IMR-90 (cell line): Measurements from ENCODE around the gene ZNF862. TPM values are rescaled to one million over a fixed set of nuclear protein-coding genes. Genes with fewer than 3 reads are reported as not detected.

Experiments
- ATAC-seq: fragments of 200-7000 bp; cut with Tn5 transposase; 2 replicates; pipeline ENCODE4 v1.9.1; 2020; ENCODE audit warnings: low read depth, mild to moderate bottlenecking, moderate library complexity
- BruUV-seq: library from RNA; stranded (reverse); fragments of 400-500 nt; replicated peaks from 2 replicates; lab custom pipeline; 2021; lab: Mats Ljungman, UMichigan
- CTCF ChIA-PET: fragments of 300-600 bp; formaldehyde crosslinking; extraction: SDS; loops from one replicate; lab custom pipeline; 2021; ENCODE audit warnings: antibody characterized with exemption; lab: Yijun Ruan, JAX
- POLR2A ChIA-PET: fragments of 300-600 bp; sonication (Branson Sonifier 250); formaldehyde crosslinking; loops from one replicate; lab custom pipeline; 2022; ENCODE audit warnings: antibody characterized with exemption; ENCODE audit not compliant: unreplicated experiment; lab: Charles Lee
- DNase-seq: peaks from one replicate; pipeline ENCODE4 v3.0.0; 2013
- H2AFZ ChIP-seq: replicated peaks from 2 replicates; pipeline ENCODE3; 2013; ENCODE audit warnings: low read length, mild to moderate bottlenecking; ENCODE audit not compliant: poor library complexity
- H2AK5ac ChIP-seq: 2 replicates; pipeline ENCODE4 v1.6.1; 2013; ENCODE audit warnings: low read depth, low read length, inconsistent platforms
- H2AK9ac ChIP-seq: replicated peaks from 2 replicates; pipeline ENCODE3; 2013; ENCODE audit warnings: mild to moderate bottlenecking, low read depth, low read length, moderate library complexity; ENCODE audit not compliant: poor library complexity
- H2BK120ac ChIP-seq: 2 replicates; pipeline ENCODE4 v1.6.1; 2013; ENCODE audit warnings: low read depth, low read length, inconsistent platforms
- H2BK15ac ChIP-seq: 3 replicates; pipeline ENCODE4 v1.6.1; 2013; ENCODE audit warnings: low read depth, low read length, inconsistent platforms
- H2BK20ac ChIP-seq: 2 replicates; pipeline ENCODE4 v1.6.1; 2013; ENCODE audit warnings: low read depth, mild to moderate bottlenecking, inconsistent platforms, low read length, moderate library complexity
- H2BK5ac ChIP-seq: 2 replicates; pipeline ENCODE4 v1.6.1; 2013; ENCODE audit warnings: mild to moderate bottlenecking, low read depth, low read length, inconsistent platforms; ENCODE audit not compliant: poor library complexity, severe bottlenecking
- H3K14ac ChIP-seq: replicated peaks from 2 replicates; pipeline ENCODE4 v1.6.1; 2013; ENCODE audit warnings: low read depth, low read length, inconsistent platforms
- H3K18ac ChIP-seq: 2 replicates; pipeline ENCODE4 v1.6.1; 2013; ENCODE audit warnings: low read depth, low read length, control low read depth
- H3K23ac ChIP-seq: 2 replicates; pipeline ENCODE4 v1.6.1; 2013; ENCODE audit warnings: low read depth, low read length, inconsistent platforms
- H3K27ac ChIP-seq: 2 replicates; pipeline ENCODE4 v1.5.1; 2013; ENCODE audit warnings: mild to moderate bottlenecking, control low read depth, low read length; ENCODE audit not compliant: insufficient read depth
- H3K27me3 ChIP-seq: 2 replicates; pipeline ENCODE4 v1.6.1; 2013; ENCODE audit warnings: low read length; ENCODE audit not compliant: control insufficient read depth, insufficient read depth
- H3K36me3 ChIP-seq: 2 replicates; pipeline ENCODE4 v1.6.1; 2013; ENCODE audit warnings: low read length, mixed read lengths; ENCODE audit not compliant: control insufficient read depth, insufficient read depth
- H3K4ac ChIP-seq: 2 replicates; pipeline ENCODE4 v1.6.1; 2013; ENCODE audit warnings: low read depth, low read length, inconsistent platforms
- H3K4me1 ChIP-seq: 2 replicates; pipeline ENCODE4 v1.6.1; 2013; ENCODE audit warnings: low read length, mixed read lengths; ENCODE audit not compliant: control insufficient read depth, insufficient read depth
- H3K4me2 ChIP-seq: 2 replicates; pipeline ENCODE4 v1.6.1; 2013; ENCODE audit warnings: low read depth, mild to moderate bottlenecking, control low read depth, low read length, moderate library complexity
- H3K4me3 ChIP-seq: 2 replicates; pipeline ENCODE4 v1.5.1; 2013; ENCODE audit warnings: low read depth, mild to moderate bottlenecking, control low read depth, low read length, moderate library complexity; ENCODE audit not compliant: insufficient read depth
- H3K56ac ChIP-seq: 2 replicates; pipeline ENCODE4 v1.6.1; 2013; ENCODE audit warnings: low read length, inconsistent platforms; ENCODE audit not compliant: insufficient read depth; ENCODE audit errors: extremely low read depth
- H3K79me1 ChIP-seq, 2 experiments: 2 replicates each; pipeline ENCODE4 v1.6.1; 2013; ENCODE audit warnings: low read length in 2 of 2, inconsistent platforms in 1 of 2, low read depth in 1 of 2
- H3K9ac ChIP-seq: 2 replicates; pipeline ENCODE4 v1.6.1; 2013; ENCODE audit warnings: low read depth, low read length, control low read depth
- H3K9me1 ChIP-seq: 2 replicates; pipeline ENCODE4 v1.6.1; 2013; ENCODE audit warnings: low read length, inconsistent platforms; ENCODE audit not compliant: insufficient read depth
- H3K9me3 ChIP-seq: 2 replicates; pipeline ENCODE4 v1.6.1; 2013; ENCODE audit warnings: low read length; ENCODE audit not compliant: control insufficient read depth, insufficient read depth
- H4K20me1 ChIP-seq: 2 replicates; pipeline ENCODE4 v1.6.1; 2013; ENCODE audit warnings: low read length, inconsistent platforms; ENCODE audit not compliant: insufficient read depth
- H4K5ac ChIP-seq: 2 replicates; pipeline ENCODE4 v1.6.1; 2013; ENCODE audit warnings: mild to moderate bottlenecking, low read depth, low read length, control low read depth
- H4K8ac ChIP-seq, 2 experiments: 2 replicates each; pipeline ENCODE4 v1.6.1; 2013; ENCODE audit warnings: low read depth in 2 of 2, low read length in 2 of 2, control low read depth in 1 of 2, inconsistent platforms in 1 of 2
- H4K91ac ChIP-seq: 2 replicates; pipeline ENCODE4 v1.6.1; 2013; ENCODE audit warnings: low read depth, low read length, inconsistent platforms; ENCODE audit not compliant: insufficient read depth
- RFX5 ChIP-seq: IDR thresholded peaks from 2 replicates; pipeline ENCODE4 v1.8.0; 2012; ENCODE audit warnings: low read depth, mild to moderate bottlenecking, low read length, moderate library complexity
- WGBS, 2 experiments: methylation state at CpG; one replicate each; pipeline versions ENCODE4 v1.1.5 to v1.1.7; 2013; ENCODE audit warnings: missing lambda C conversion rate in 2 of 2; ENCODE audit not compliant: insufficient read length in 1 of 2; ENCODE audit errors: extremely low coverage in 2 of 2; 5-methylcytosine and 5-hydroxymethylcytosine counted together
- dilution Hi-C: fragments of 300-500 bp; cut with HindIII; formaldehyde crosslinking; loops from one replicate; pipeline ENCODE4 v1.14.3; 2018; ENCODE audit warnings: low sequenced_read_pairs; ENCODE audit not compliant: unreplicated experiment
- in situ Hi-C: fragments of 300-500 bp; cut with MboI; formaldehyde crosslinking; loops from 3 replicates; pipeline ENCODE4 v1.14.3; 2019; ENCODE audit warnings: low sequenced_read_pairs, inconsistent platforms, mixed read lengths
- intact Hi-C: fragments of 100-400 bp; cut with micrococcal nuclease; formaldehyde crosslinking; loops from 2 replicates; pipeline ENCODE4 v1.10.0; 2022
- polyA plus RNA-seq, 3 experiments: library from polyadenylated mRNA; depleted of rRNA; stranded (reverse); fragments of >200 nt; gene quantifications; 2 replicates each; pipeline ENCODE4 v1.2.3, GENCODE V29; 2012; ENCODE audit warnings: low replicate concordance in 1 of 3
- total RNA-seq: library from RNA; depleted of rRNA; stranded (reverse); fragments of >200 nt; gene quantifications from 2 replicates; pipeline ENCODE4 v1.2.3, GENCODE V29; 2012

Gene ZNF862
- total and polyA plus RNA-seq, 2 of the 4 experiments (the other 2 are of a cell fraction), result 5.9 to 10.8 TPM

GRCh38 chr7:149863500-149863899 is 25.3 kb downstream of the ZNF862 start:
- Histone ChIP-seq H3K4me1 (peaks cover 5% of the 10 kb centered on the region), H3K9me3 (no peaks in the 10 kb centered on the region), H4K5ac (no peak overlapping the region), H3K4me3 (no peak overlapping the region), H3K14ac (no peak overlapping the region), H2AK9ac (no peak overlapping the region), H4K20me1 (no peaks in the 10 kb centered on the region), H2BK5ac (no peak overlapping the region), H3K4ac (no peak overlapping the region), H3K4me2 (no peak overlapping the region), H3K79me1 (no peaks in the 10 kb centered on the region), H3K36me3 (peaks cover 48% of the 10 kb centered on the region), H3K27ac (no peak overlapping the region), H2BK120ac (no peak overlapping the region), H4K8ac (no peak overlapping the region), H2AFZ (no peak overlapping the region), H4K91ac (no peak overlapping the region), H2AK5ac (no peak overlapping the region), H3K9me1 (peaks cover 10% of the 10 kb centered on the region; the same call in 1 of the 2 replicates), H2BK20ac (no peak overlapping the region), H3K9ac (no peak overlapping the region), H3K56ac (no peak overlapping the region), H3K27me3 (no peaks in the 10 kb centered on the region), H2BK15ac (no peak overlapping the region), H3K23ac (no peak overlapping the region), H3K18ac (no peak overlapping the region)
- CTCF ChIA-PET, result no interaction called here
- intact Hi-C loops, result no loop called here
- dilution Hi-C loops, result no loop called here
- DNase-seq, result no peak
- BruUV-seq, result no TSS peak
- no peak for ATAC-seq
- POLR2A ChIA-PET, result no interaction called here
- no peak for TF ChIP-seq RFX5
- 60% methylated on average over 1 of the region's 4 CpGs; no CpG with 5 or more reads in 1 of the 2 experiments for WGBS, 2 experiments
- in situ Hi-C loops, result loop anchor here (25.0 kb wide), 1 partner anchor 549 kb away; a partner anchor contains a TSS
